RWPE1 (cell line): ENCODE results near the gene CRABP2.
A peak's percentile ranks its signal among the peaks of the same experiment; 100 is the strongest.

Experiments
- CTCF ChIA-PET: fragments of 350-600 bp; sonication (Branson Sonifier 250); formaldehyde crosslinking; extraction: SDS; loops from one replicate; lab custom pipeline; 2021; lab: Yijun Ruan, JAX
- POLR2A ChIA-PET: fragments of 400-600 bp; formaldehyde crosslinking; extraction: SDS; loops from one replicate; lab custom pipeline; 2020; ENCODE audit warnings: antibody characterized with exemption; ENCODE audit not compliant: low non-redundant PET; lab: Yijun Ruan, JAX
- DNase-seq: peaks from one replicate; pipeline ENCODE4 v3.0.0; 2012; ENCODE audit warnings: low spot score
- H3K27ac ChIP-seq: fragments of 450-650 bp; 2 replicates; pipeline ENCODE4 v1.5.1; 2017
- CTCF ChIP-seq: fragments of 450-650 bp; conservative IDR thresholded peaks from 2 replicates; pipeline ENCODE4 v1.5.1; 2017; ENCODE audit warnings: low read depth, mild to moderate bottlenecking

CRABP2 gene

GRCh38 chr1:156709031-156709430 lies 3.6 kb upstream of the CRABP2 start:
- no peak for DNase-seq
- ChIA-PET CTCF (interaction anchor here (0.8 to 17.0 kb wide), 4 partner anchors 16 to 51 kb away, joined by 3 to 225 read pairs (median 4); no protein-coding TSS in a partner anchor), POLR2A (no interaction called here)
- TF ChIP-seq CTCF = no peak
- H3K27ac ChIP-seq = peak overlapping the region; percentile 95

GRCh38 chr1:156708218-156708661 lies 2.9 kb upstream of the CRABP2 start:
- POLR2A ChIA-PET = no interaction called here
- peak overlapping the region; percentile 95 for H3K27ac ChIP-seq
- TF ChIP-seq CTCF = no peak
- CTCF ChIA-PET = interaction anchor here (0.5 to 17.0 kb wide), 6 partner anchors 14 to 50 kb away, joined by 3 to 225 read pairs (median 5); partner anchors contain the start of genes ISG20L2 and METTL25B
- DNase-seq = no peak

- ChIA-PET CTCF (interaction anchor here (0.5 to 17.0 kb wide), 4 partner anchors 15 to 104 kb away, joined by 3 to 225 read pairs (median 17); partner anchors contain the start of genes ISG20L2 and METTL25B), POLR2A (interaction anchor here (0.7 kb wide), 1 partner anchor 46 kb away, joined by 7 read pairs; no protein-coding TSS in a partner anchor)
- no peak for DNase-seq
- TF ChIP-seq CTCF = no peak
- peak overlapping the region; percentile 95 for H3K27ac ChIP-seq
These were observed 2.2 kb upstream of the CRABP2 start for GRCh38 chr1:156707417-156708217.

- H3K27ac ChIP-seq = peak overlapping the region; percentile 95
- POLR2A ChIA-PET = interaction anchor here (0.7 kb wide), 1 partner anchor 45 kb away, joined by 7 read pairs; no protein-coding TSS in a partner anchor
- no peak for TF ChIP-seq CTCF
- no peak for DNase-seq
- CTCF ChIA-PET = interaction anchor here (0.9 to 17.0 kb wide), 7 partner anchors 8 to 105 kb away, joined by 3 to 225 read pairs (median 6); partner anchors contain the start of genes ISG20L2 and METTL25B
These were observed 1.5 kb upstream of the CRABP2 start for GRCh38 chr1:156706657-156707416.

GRCh38 chr1:156705918-156706656 lies 704 bp upstream of the CRABP2 start:
- H3K27ac ChIP-seq = peak overlapping the region; percentile 95
- TF ChIP-seq CTCF = peak; percentile 87
- no peak for DNase-seq
- POLR2A ChIA-PET = interaction anchor here (1.5 kb wide), 1 partner anchor 14 kb away, joined by 5 read pairs; no protein-coding TSS in a partner anchor
- CTCF ChIA-PET = interaction anchor here (0.6 to 17.0 kb wide), 13 partner anchors 9 to 1203 kb away, joined by 3 to 225 read pairs (median 3); partner anchors contain the start of genes ISG20L2 and METTL25B
